ENCODE results near the gene ASB5. TPM values are rescaled to one million over a fixed set of nuclear protein-coding genes. Genes with fewer than 3 reads are reported as not detected.

The ASB5 gene
- total RNA-seq, 4 donors from 2014 or later, result 21.8 to 69.1 (median 25.9) TPM

DNA sequence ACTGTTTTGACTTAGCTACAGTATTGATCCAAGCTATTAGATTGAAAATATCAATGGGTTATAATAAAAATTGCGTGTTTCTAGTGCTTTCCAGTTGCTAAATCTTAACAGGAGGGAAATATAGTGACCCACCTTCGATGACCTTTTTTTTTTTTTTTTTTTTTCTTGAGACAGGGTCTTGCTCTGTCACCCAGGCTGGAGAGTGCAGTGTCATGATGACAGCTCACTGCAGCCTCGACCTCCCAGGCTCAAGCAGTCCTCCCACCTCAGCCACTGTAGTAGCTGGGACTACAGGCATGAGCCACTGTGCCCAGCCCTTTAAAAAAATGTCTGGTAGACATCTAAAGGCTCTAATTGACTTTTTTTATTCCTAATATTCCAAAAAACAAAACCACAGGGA is 3.8 kb upstream of the ASB5 start:
- WGBS, 2 donors (ENCODE audit: low coverage in 1 of 2), result 60 to 100% methylated on average over 2 to 3 of the region's 3 CpGs
- no peak for ATAC-seq

DNA sequence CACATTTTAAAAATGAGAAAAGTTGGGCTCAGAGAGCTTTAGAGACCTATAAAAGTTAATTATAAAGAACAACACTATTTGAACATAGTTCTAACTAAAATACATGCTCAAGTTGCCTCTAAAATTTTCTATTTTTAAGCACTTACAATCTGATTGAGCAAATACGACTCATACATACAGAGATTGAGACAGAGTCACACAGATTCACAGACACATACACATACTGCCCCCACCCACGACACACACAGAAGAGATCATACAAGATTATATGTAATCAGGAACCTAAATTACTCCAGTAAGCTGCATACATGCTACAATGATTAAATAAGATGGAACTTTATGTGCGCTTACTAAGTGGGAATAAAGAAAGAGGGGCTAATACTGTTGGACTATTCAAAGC is 2.7 kb upstream of the ASB5 start:
- no peaks in the 10 kb centered on the region for H3K27me3 ChIP-seq
- H3K4me3 ChIP-seq, result no peak overlapping the region
- WGBS, 2 donors (ENCODE audit: low coverage in 1 of 2), result 75 to 91% methylated on average over 3 of the region's 3 CpGs
- TF ChIP-seq POLR2A (IDR thresholded peaks at IDR 0.05) (no peak), POLR2AphosphoS5 (IDR thresholded peaks at IDR 0.05) (no peak), EP300 (IDR thresholded peaks at IDR 0.05) (no peak)
- TF ChIP-seq, protein P1, sequence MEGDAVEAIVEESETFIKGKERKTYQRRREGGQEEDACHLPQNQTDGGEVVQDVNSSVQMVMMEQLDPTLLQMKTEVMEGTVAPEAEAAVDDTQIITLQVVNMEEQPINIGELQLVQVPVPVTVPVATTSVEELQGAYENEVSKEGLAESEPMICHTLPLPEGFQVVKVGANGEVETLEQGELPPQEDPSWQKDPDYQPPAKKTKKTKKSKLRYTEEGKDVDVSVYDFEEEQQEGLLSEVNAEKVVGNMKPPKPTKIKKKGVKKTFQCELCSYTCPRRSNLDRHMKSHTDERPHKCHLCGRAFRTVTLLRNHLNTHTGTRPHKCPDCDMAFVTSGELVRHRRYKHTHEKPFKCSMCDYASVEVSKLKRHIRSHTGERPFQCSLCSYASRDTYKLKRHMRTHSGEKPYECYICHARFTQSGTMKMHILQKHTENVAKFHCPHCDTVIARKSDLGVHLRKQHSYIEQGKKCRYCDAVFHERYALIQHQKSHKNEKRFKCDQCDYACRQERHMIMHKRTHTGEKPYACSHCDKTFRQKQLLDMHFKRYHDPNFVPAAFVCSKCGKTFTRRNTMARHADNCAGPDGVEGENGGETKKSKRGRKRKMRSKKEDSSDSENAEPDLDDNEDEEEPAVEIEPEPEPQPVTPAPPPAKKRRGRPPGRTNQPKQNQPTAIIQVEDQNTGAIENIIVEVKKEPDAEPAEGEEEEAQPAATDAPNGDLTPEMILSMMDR (IDR thresholded peaks at IDR 0.05), result no peak
- H3K36me3 ChIP-seq, result no peaks in the 10 kb centered on the region
- ATAC-seq, result no peak
- peaks cover 0 to 18% (median 0%) of the 10 kb centered on the region in 3 donors for H3K4me1 ChIP-seq
- H3K27ac ChIP-seq, result no peak overlapping the region
- no peaks in the 10 kb centered on the region for H3K9me3 ChIP-seq

More for the DNA sequence above, 3.8 kb upstream of the ASB5 start:
- H3K36me3 ChIP-seq, result no peaks in the 10 kb centered on the region
- H3K4me1 ChIP-seq, result peaks cover 0 to 25% (median 0%) of the 10 kb centered on the region in 3 donors
- H3K27ac ChIP-seq, result no peak overlapping the region
- H3K4me3 ChIP-seq, result no peak overlapping the region
- TF ChIP-seq, protein P1 (IDR thresholded peaks at IDR 0.05), result no peak
- no peaks in the 10 kb centered on the region for H3K27me3 ChIP-seq
- no peaks in the 10 kb centered on the region for H3K9me3 ChIP-seq

DNA sequence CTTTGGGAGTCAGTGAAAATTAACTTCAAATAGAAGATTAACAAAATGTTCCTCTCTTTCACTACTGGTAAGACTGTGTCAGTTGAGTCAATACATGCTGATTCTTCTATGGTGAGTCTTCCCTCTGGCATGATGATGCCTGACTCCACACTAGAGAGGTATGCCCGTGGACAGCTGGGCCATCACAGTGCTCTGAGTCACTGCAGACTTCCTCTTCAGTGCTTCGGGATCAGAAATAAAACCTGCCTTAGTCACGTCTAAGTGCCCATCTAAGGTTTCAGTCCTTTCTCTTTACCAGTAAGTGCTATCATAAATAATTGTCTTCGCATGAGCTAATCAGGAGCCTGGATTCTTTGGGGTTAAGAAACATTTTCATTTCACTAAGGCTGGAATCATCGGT is 1.6 kb upstream of the ASB5 start:
- H3K4me1 ChIP-seq, result peaks cover 0 to 13% (median 0%) of the 10 kb centered on the region in 3 donors
- TF ChIP-seq, protein P1 (IDR thresholded peaks at IDR 0.05), result no peak
- peak; percentile 80 for TF ChIP-seq POLR2AphosphoS5 (IDR thresholded peaks at IDR 0.05)
- WGBS, 2 donors (ENCODE audit: low coverage in 1 of 2), result 36 to 54% methylated on average over 3 to 5 of the region's 5 CpGs
- no peaks in the 10 kb centered on the region for H3K9me3 ChIP-seq
- ATAC-seq, result peak; percentile 68
- H3K27ac ChIP-seq, result peak overlapping the region; percentile 35 to 73 (median 47)
- no peaks in the 10 kb centered on the region for H3K36me3 ChIP-seq
- no peaks in the 10 kb centered on the region for H3K27me3 ChIP-seq
- no peak overlapping the region for H3K4me3 ChIP-seq

- H3K27me3 ChIP-seq, result no peaks in the 10 kb centered on the region
- peak overlapping the region in 2 of 4 donors; percentile 50 to 73 for H3K27ac ChIP-seq
- H3K9me3 ChIP-seq, result no peaks in the 10 kb centered on the region
- no peak for ATAC-seq
- H3K36me3 ChIP-seq, result no peaks in the 10 kb centered on the region
- TF ChIP-seq POLR2A (IDR thresholded peaks at IDR 0.05) (no peak), POLR2AphosphoS5 (IDR thresholded peaks at IDR 0.05) (no peak), EP300 (IDR thresholded peaks at IDR 0.05) (no peak)
- TF ChIP-seq, protein P1 (IDR thresholded peaks at IDR 0.05), result no peak
- peak overlapping the region; percentile 0 to 10 for H3K4me3 ChIP-seq
- whole genome bisulfite sequencing, 2 donors (ENCODE audit: low coverage in 1 of 2), result 72 to 83% methylated on average over 2 of the region's 2 CpGs
- H3K4me1 ChIP-seq, result peaks cover 0 to 6% (median under 1%) of the 10 kb centered on the region in 3 donors
Observed at GRCh38 chr4:176266026-176266425, 3.0 kb downstream of the ASB5 start.

- Histone ChIP-seq H3K4me3 (no peak overlapping the region), H3K36me3 (no peaks in the 10 kb centered on the region), H3K4me1 (peaks cover 0 to 16% (median 6%) of the 10 kb centered on the region in 3 donors), H3K9me3 (no peaks in the 10 kb centered on the region), H3K27me3 (no peaks in the 10 kb centered on the region), H3K27ac (peak overlapping the region in 1 of 4 donors; percentile 36)
- no peak for TF ChIP-seq EP300 (IDR thresholded peaks at IDR 0.05)
- no peak for TF ChIP-seq POLR2A (IDR thresholded peaks at IDR 0.05)
- TF ChIP-seq POLR2AphosphoS5 (IDR thresholded peaks at IDR 0.05), result no peak
- TF ChIP-seq, protein P1 (IDR thresholded peaks at IDR 0.05), result no peak
- ATAC-seq, result no peak
Observed at GRCh38 chr4:176262243-176262642, 6.8 kb downstream of the ASB5 start.
